B cell (primary cell): Measurements from ENCODE around the gene DAO. TPM values are rescaled to one million over a fixed set of nuclear protein-coding genes. Genes with fewer than 3 reads are reported as not detected.

Experiments
- ATAC-seq: fragments of 200-7000 bp; cut with Tn5 transposase; one replicate; pipeline ENCODE4 v1.10.0; 2021; ENCODE audit warnings: low read depth, mild to moderate bottlenecking, moderate number of reproducible peaks, moderate library complexity
- CTCF ChIA-PET: fragments of 350-600 bp; sonication (Branson Sonifier 250); formaldehyde crosslinking; loops from one replicate; lab custom pipeline; 2021; ENCODE audit warnings: antibody characterized with exemption, inconsistent platforms; lab: Charles Lee
- POLR2A ChIA-PET: fragments of 350-600 bp; sonication (Branson Sonifier 250); formaldehyde crosslinking; loops from one replicate; lab custom pipeline; 2021; ENCODE audit warnings: antibody characterized with exemption; lab: Charles Lee
- DNase-seq: peaks from one replicate; pipeline ENCODE4 v3.0.0; 2013
- H2AFZ ChIP-seq: 2 replicates; pipeline ENCODE4 v1.6.1; 2012; ENCODE audit warnings: mild to moderate bottlenecking, low read depth, low read length; ENCODE audit not compliant: insufficient read depth, poor library complexity, severe bottlenecking
- H3K27ac ChIP-seq, 2 donors: 1 replicate in 1 of 2; 2 replicates in 1 of 2; pipeline ENCODE4 v1.5.1; 2012 to 2013; ENCODE audit warnings: low read length in 2 of 2, mild to moderate bottlenecking in 2 of 2, moderate library complexity in 1 of 2
- H3K27me3 ChIP-seq, 4 experiments: fragments of 200-600 bp in 1 of 4; sonication (generic) in 1 of 4; replicated peaks in 1 of 4; 1 replicate in 2 of 4; 2 replicates in 2 of 4; pipeline versions ENCODE4 v1.6.1 to v1.7.0; 2013 to 2016; ENCODE audit warnings: low read length in 3 of 4, mild to moderate bottlenecking in 2 of 4, mixed read lengths in 1 of 4, moderate library complexity in 1 of 4; ENCODE audit not compliant: insufficient read depth in 4 of 4, control insufficient read depth in 3 of 4; ENCODE audit errors: control extremely low read depth in 1 of 4
- H3K36me3 ChIP-seq, 2 experiments: replicated peaks in 1 of 2; 1 replicate in 1 of 2; 2 replicates in 1 of 2; pipeline versions ENCODE4 v1.6.1 to v1.7.1; 2013; ENCODE audit warnings: low read length in 1 of 2; ENCODE audit not compliant: insufficient read depth in 2 of 2, control insufficient read depth in 1 of 2; ENCODE audit errors: control extremely low read depth in 1 of 2, extremely low read depth in 1 of 2
- H3K4me1 ChIP-seq, 2 donors: fragments of 200-600 bp in 1 of 2; sonication (generic) in 1 of 2; 1 replicate in 1 of 2; 2 replicates in 1 of 2; pipeline versions ENCODE4 v1.5.1 to v1.6.1; 2013 to 2017; ENCODE audit warnings: low read length in 2 of 2; ENCODE audit not compliant: control insufficient read depth in 2 of 2, insufficient read depth in 2 of 2
- H3K4me2 ChIP-seq: replicated peaks from 2 replicates; pipeline ENCODE3; 2012; ENCODE audit warnings: mild to moderate bottlenecking, low read depth, low read length; ENCODE audit not compliant: poor library complexity, severe bottlenecking
- H3K4me3 ChIP-seq, 5 experiments: fragments of 200-600 bp in 1 of 5; sonication (generic) in 1 of 5; 1 replicate in 3 of 5; 2 replicates in 2 of 5; pipeline versions ENCODE4 v1.5.1 to v1.7.0; 2011 to 2016; ENCODE audit warnings: low read length in 4 of 5, mild to moderate bottlenecking in 4 of 5, low read depth in 2 of 5, control low read depth in 1 of 5, moderate library complexity in 1 of 5; ENCODE audit not compliant: insufficient read depth in 1 of 5; ENCODE audit errors: control extremely low read depth in 1 of 5, extremely low read depth in 1 of 5
- H3K79me2 ChIP-seq: fragments of 200-600 bp; sonication (generic); one replicate; pipeline ENCODE4 v1.6.0; 2016; ENCODE audit warnings: low read length; ENCODE audit not compliant: control insufficient read depth, insufficient read depth
- H3K9ac ChIP-seq: fragments of 200-600 bp; sonication (generic); 2 replicates; pipeline ENCODE4 v1.6.1; 2017; ENCODE audit warnings: mild to moderate bottlenecking, low read length, moderate library complexity
- H3K9me3 ChIP-seq, 3 donors: one replicate each; pipeline versions ENCODE4 v1.6.1 to v1.7.1; 2013; ENCODE audit warnings: low read length in 2 of 3; ENCODE audit not compliant: control insufficient read depth in 2 of 3, insufficient read depth in 1 of 3; ENCODE audit errors: control extremely low read depth in 1 of 3
- H4K20me1 ChIP-seq: 2 replicates; pipeline ENCODE4 v1.6.0; 2012; ENCODE audit warnings: mild to moderate bottlenecking, low read length; ENCODE audit not compliant: insufficient read depth, control insufficient read depth, poor library complexity, severe bottlenecking
- H3K27ac Mint-ChIP-seq: one replicate; pipeline ENCODE4 v1.8.0; 2021; ENCODE audit warnings: mixed read lengths
- H3K27me3 Mint-ChIP-seq: one replicate; pipeline ENCODE4 v1.8.0; 2021; ENCODE audit warnings: mixed read lengths
- H3K4me1 Mint-ChIP-seq: one replicate; pipeline ENCODE4 v1.8.0; 2021; ENCODE audit warnings: mixed read lengths
- H3K4me3 Mint-ChIP-seq: one replicate; pipeline ENCODE4 v1.8.0; 2021; ENCODE audit warnings: mixed read lengths
- H3K9me3 Mint-ChIP-seq: one replicate; pipeline ENCODE4 v1.8.0; 2022; ENCODE audit warnings: mixed read lengths; ENCODE audit not compliant: insufficient read depth
- CTCF ChIP-seq: fragments of 200-600 bp; IDR thresholded peaks from one replicate; pipeline ENCODE4 v1.8.0; 2022; ENCODE audit warnings: antibody characterized with exemption, mild to moderate bottlenecking
- EZH2 ChIP-seq: IDR thresholded peaks from 2 replicates; pipeline ENCODE4 v1.6.1; 2012; ENCODE audit warnings: borderline replicate concordance, low read depth, mild to moderate bottlenecking, moderate library complexity, low read length; ENCODE audit not compliant: insufficient read depth, poor library complexity, severe bottlenecking
- WGBS: methylation state at CpG from one replicate; pipeline ENCODE4 v1.1.5; 2013; ENCODE audit warnings: missing lambda C conversion rate; ENCODE audit not compliant: insufficient coverage; 5-methylcytosine and 5-hydroxymethylcytosine counted together
- intact Hi-C: fragments of 100-400 bp; cut with micrococcal nuclease; formaldehyde crosslinking; loops from one replicate; pipeline ENCODE4 v1.10.0; 2022
- polyA plus RNA-seq: library from polyadenylated mRNA; depleted of rRNA; stranded (reverse); fragments of >200 nt; gene quantifications from 2 replicates; pipeline ENCODE4 v1.2.3, GENCODE V29; 2012
- total RNA-seq, 2 donors: library from RNA; stranded (reverse); fragments of 120-200 nt in 1 of 2; gene quantifications; 1 replicate in 1 of 2; 2 replicates in 1 of 2; pipeline versions ENCODE4 v1.2.3 to v1.2.4, GENCODE V29; 2013 to 2022

The DAO gene
- total and polyA plus RNA-seq, 2 donors (not counting 1 experiment from before 2014, with no cell fraction given): not detected

- intact Hi-C loops: no loop called here
- 100% methylated on average over 1 of the region's 2 CpGs for WGBS
Measured at GRCh38 chr12:108918206-108918605, 38.3 kb downstream of the DAO start.

More at GRCh38 chr12:108918206-108918605, 38.3 kb downstream of the DAO start:
- Histone ChIP-seq H3K27me3 (no peaks in the 10 kb centered on the region), H3K4me3 (no peak overlapping the region), H3K9me3 (peaks cover 0 to 12% (median 8%) of the 10 kb centered on the region in 3 donors), H3K79me2 (no peaks in the 10 kb centered on the region), H2AFZ (no peak overlapping the region), H3K27ac (no peak overlapping the region), H3K4me1 (no peaks in the 10 kb centered on the region), H4K20me1 (no peaks in the 10 kb centered on the region), H3K36me3 (no peaks in the 10 kb centered on the region), H3K4me2 (no peak overlapping the region), H3K9ac (no peak overlapping the region)
- TF ChIP-seq CTCF: no peak
- no peak for TF ChIP-seq EZH2
- no peak for ATAC-seq
- Mint-ChIP-seq H3K4me3 (no peak overlapping the region), H3K27me3 (peaks cover 12% of the 10 kb centered on the region), H3K27ac (no peak overlapping the region), H3K4me1 (no peaks in the 10 kb centered on the region), H3K9me3 (peaks cover 4% of the 10 kb centered on the region)
- no peak for DNase-seq
- ChIA-PET CTCF (interaction anchor here (0.7 to 1.0 kb wide), 2 partner anchors 12 to 32 kb away, joined by 3 read pairs; no protein-coding TSS in a partner anchor), POLR2A (no interaction called here)
